ENCODE data around the gene MMS19.
A peak's percentile ranks its signal among the peaks of the same experiment; 100 is the strongest.

The MMS19 gene

GRCh38 chr10:97463363-97464132 lies 34.7 kb downstream of the MMS19 start:
- no peak for DNase-seq

GRCh38 chr10:97462309-97462708 lies 35.9 kb downstream of the MMS19 start:
- no peak for DNase-seq

GRCh38 chr10:97459933-97460332 lies 38.3 kb downstream of the MMS19 start:
- DNase-seq = no peak

- no peak for DNase-seq
These were observed 39.1 kb downstream of the MMS19 start for GRCh38 chr10:97459111-97459510.

GRCh38 chr10:97456686-97457065 lies 41.5 kb downstream of the MMS19 start:
- no peak for DNase-seq

GRCh38 chr10:97456034-97456685 lies 42.1 kb downstream of the MMS19 start:
- no peak for DNase-seq

- no peak for DNase-seq
These were observed 43.7 kb downstream of the MMS19 start for GRCh38 chr10:97454330-97455036.

- no peak for DNase-seq
These were observed 45.9 kb downstream of the MMS19 start for GRCh38 chr10:97452352-97452751.

GRCh38 chr10:97451605-97452004 lies 46.6 kb downstream of the MMS19 start:
- DNase-seq = no peak

- DNase-seq = no peak
These were observed 47.4 kb downstream of the MMS19 start for GRCh38 chr10:97450828-97451227.

GRCh38 chr10:97445722-97446639 lies 52.2 kb downstream of the MMS19 start, which contains the start of the genes EXOSC1 and ZDHHC16:
EXOSC1 (minus strand) TSS chr10:97446006; CDS start chr10:97445985, 21 bp downstream.
ZDHHC16 (plus strand) TSS chr10:97446175; CDS start chr10:97451676, 5,501 bp downstream.
- peak; percentile 89 for DNase-seq

- no peak for DNase-seq
These were observed 52.9 kb downstream of the MMS19 start for GRCh38 chr10:97445357-97445721.

GRCh38 chr10:97444212-97444611 lies 54.0 kb downstream of the MMS19 start:
- no peak for DNase-seq

- no peak for DNase-seq
These were observed 55.9 kb downstream of the MMS19 start for GRCh38 chr10:97442277-97442676.

- DNase-seq = no peak
These were observed 63.0 kb downstream of the MMS19 start for GRCh38 chr10:97435211-97435610.

GRCh38 chr10:97434557-97434956 lies 63.7 kb downstream of the MMS19 start:
- DNase-seq = no peak

GRCh38 chr10:97434055-97434454 lies 64.2 kb downstream of the MMS19 start:
- DNase-seq = no peak

GRCh38 chr10:97428572-97428981 lies 69.6 kb downstream of the MMS19 start:
- no peak for DNase-seq

- DNase-seq = no peak
These were observed 70.5 kb downstream of the MMS19 start for GRCh38 chr10:97427571-97428179.

- DNase-seq = no peak
These were observed 71.2 kb downstream of the MMS19 start for GRCh38 chr10:97426776-97427570.
